ENCODE measurements around the gene EVX2. TPM values are rescaled to one million over a fixed set of nuclear protein-coding genes. Genes with fewer than 3 reads are reported as not detected.
A peak's percentile ranks its signal among the peaks of the same experiment; 100 is the strongest.

The EVX2 gene
- total RNA-seq, 1 donor from 2014 or later = not detected

DNA sequence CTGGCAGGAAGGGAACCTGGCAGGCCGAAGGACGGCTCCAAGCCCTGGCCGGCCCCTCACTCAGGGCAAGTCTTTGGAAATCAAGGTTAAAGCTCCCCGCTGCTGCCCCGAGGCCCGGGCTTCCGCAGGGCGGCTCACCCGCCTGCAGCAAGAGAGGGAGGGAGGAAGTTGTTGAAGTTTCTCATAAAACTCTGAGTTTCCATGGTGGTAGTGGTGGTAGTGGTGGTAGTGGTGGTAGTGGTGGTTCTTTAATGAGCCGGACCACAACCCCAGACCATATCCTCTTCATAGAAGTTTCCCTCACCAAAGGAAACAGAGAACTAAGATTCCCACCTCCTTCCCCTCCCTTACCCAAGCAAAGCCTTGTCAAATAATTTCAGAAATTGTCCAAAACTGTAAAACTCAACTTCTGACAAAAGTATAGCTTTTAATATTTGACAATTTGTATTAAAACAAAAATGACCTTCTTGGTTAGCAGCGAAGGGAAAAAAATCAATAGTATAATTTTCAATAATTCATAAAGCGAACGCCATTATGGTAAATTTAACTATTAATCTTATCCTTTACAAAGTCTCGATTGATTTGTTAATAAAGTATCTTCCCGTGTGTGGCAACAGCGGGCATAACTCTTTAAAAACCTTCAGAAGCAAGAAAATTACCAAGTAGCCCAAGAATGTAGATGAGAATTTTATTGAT, 31.3 kb upstream of the EVX2 start:
- peaks cover 100% of the 10 kb centered on the region for H3K27me3 ChIP-seq (ENCODE audit: low read depth)

DNA sequence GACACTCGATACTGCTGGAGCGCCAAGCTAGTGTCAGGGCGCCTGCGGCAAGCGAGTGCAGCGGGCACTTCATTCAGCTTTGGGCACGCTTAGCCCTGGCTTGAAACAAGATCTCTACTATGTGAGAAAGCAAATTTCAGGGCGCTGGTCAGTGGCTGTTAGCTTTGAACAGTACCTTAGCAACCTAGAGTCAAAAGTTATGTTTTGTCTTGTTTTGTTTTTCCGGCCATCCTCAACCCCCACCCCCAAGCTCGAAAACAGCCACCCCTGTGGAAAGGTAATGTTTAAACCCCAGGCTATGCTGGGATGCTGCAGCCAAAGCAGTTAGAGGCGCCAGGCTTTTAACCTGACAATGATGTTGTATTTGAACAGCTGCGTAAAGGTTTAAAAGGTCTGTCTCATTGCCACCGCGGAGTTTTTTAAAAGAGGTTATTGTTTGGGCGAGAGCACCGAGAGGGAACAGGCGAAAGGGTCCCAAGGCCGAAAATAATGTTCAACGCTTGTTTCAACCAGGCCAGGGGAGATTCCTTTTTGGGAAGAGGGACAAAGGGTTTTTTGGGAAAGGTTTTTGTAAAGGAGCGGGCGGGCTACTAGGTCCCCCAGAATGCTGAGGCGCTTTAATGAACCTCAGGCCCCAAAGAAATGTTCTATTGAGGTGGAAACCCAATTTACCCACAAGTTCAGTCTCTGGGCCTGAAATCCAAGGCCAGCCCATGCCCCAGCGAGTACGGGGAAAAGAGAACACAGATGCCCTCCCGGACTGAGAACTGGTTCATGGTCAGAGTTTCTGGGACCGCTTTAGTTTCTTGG, 30.6 kb upstream of the EVX2 start:
- peaks cover 100% of the 10 kb centered on the region for H3K27me3 ChIP-seq (ENCODE audit: low read depth)
- TF ChIP-seq, protein P1, sequence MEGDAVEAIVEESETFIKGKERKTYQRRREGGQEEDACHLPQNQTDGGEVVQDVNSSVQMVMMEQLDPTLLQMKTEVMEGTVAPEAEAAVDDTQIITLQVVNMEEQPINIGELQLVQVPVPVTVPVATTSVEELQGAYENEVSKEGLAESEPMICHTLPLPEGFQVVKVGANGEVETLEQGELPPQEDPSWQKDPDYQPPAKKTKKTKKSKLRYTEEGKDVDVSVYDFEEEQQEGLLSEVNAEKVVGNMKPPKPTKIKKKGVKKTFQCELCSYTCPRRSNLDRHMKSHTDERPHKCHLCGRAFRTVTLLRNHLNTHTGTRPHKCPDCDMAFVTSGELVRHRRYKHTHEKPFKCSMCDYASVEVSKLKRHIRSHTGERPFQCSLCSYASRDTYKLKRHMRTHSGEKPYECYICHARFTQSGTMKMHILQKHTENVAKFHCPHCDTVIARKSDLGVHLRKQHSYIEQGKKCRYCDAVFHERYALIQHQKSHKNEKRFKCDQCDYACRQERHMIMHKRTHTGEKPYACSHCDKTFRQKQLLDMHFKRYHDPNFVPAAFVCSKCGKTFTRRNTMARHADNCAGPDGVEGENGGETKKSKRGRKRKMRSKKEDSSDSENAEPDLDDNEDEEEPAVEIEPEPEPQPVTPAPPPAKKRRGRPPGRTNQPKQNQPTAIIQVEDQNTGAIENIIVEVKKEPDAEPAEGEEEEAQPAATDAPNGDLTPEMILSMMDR (IDR thresholded peaks at IDR 0.05; ENCODE audit: borderline replicate concordance) = no peak

More for the DNA sequence above, 31.3 kb upstream of the EVX2 start:
- Histone ChIP-seq H3K4me3 (no peak overlapping the region), H3K36me3 (no peaks in the 10 kb centered on the region), H3K9me3 (replicated peaks) (no peaks in the 10 kb centered on the region), H3K27ac (replicated peaks) (no peak overlapping the region), H3K4me1 (no peaks in the 10 kb centered on the region)
- DNase-seq = no peak
- TF ChIP-seq, protein P1 (IDR thresholded peaks at IDR 0.05; ENCODE audit: borderline replicate concordance) = no peak
- intact Hi-C loops (cut with micrococcal nuclease) = no loop called here

DNA sequence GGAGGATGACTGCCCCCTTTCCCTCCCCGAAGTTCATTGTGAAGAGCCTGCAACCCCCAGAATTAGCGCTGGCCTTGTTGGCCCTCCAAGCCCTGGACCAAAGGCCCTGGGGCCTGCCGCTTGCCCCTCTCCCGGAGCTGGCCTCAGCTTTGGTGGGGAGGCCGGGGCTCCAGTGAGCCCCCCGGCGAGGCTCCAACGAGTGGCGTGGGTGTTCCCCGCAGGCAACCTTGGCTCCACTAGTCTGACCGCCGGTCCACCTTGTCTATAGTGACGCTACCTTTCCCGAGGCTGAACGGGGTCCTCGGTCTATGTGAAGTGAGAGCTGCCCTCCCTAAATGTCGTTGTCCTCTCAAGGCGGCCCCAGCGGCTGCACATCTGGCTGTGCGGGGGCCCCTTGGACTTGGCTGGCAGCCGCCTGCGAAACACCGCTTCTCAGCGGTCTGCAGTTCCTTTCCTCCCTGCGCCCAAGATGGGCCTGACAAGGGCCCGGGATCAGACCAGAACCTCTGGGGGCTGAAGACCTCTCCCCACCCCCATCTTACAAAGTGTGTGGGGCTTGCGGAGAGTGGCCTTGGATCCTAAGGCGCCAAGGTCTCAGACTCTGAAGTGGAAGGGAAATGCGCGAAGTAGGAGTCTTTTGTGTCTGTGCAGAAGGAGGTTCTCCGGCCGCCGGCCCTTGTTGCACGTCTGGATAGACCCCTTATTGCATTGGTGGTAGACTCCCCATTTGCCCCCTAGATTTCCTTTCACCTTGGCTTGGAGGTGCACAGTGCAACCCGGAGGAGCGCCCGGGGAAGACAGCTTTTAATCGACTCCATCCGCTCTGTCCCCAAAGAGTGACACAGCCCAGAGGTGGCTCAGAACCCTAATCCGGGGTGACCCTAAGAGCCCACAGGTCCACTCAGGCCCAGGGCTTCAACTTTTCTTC, 28.9 kb upstream of the EVX2 start:
- no peaks in the 10 kb centered on the region for H3K9me3 ChIP-seq (replicated peaks)
- no peak overlapping the region for H3K27ac ChIP-seq (replicated peaks)
- peaks cover 17% of the 10 kb centered on the region for H3K4me1 ChIP-seq
- no peak overlapping the region for H3K4me3 ChIP-seq
- intact Hi-C loops (cut with micrococcal nuclease) = no loop called here
- no peak for DNase-seq
- H3K27me3 ChIP-seq (ENCODE audit: low read depth) = peaks cover 100% of the 10 kb centered on the region
- TF ChIP-seq, protein P1 (IDR thresholded peaks at IDR 0.05; ENCODE audit: borderline replicate concordance) = no peak
- H3K36me3 ChIP-seq = no peaks in the 10 kb centered on the region

More for the DNA sequence above, 30.6 kb upstream of the EVX2 start:
- Histone ChIP-seq H3K27ac (replicated peaks) (no peak overlapping the region), H3K4me1 (peaks cover under 1% of the 10 kb centered on the region), H3K36me3 (no peaks in the 10 kb centered on the region), H3K9me3 (replicated peaks) (no peaks in the 10 kb centered on the region), H3K4me3 (no peak overlapping the region)
- DNase-seq = no peak
- intact Hi-C loops (cut with micrococcal nuclease) = no loop called here

DNA sequence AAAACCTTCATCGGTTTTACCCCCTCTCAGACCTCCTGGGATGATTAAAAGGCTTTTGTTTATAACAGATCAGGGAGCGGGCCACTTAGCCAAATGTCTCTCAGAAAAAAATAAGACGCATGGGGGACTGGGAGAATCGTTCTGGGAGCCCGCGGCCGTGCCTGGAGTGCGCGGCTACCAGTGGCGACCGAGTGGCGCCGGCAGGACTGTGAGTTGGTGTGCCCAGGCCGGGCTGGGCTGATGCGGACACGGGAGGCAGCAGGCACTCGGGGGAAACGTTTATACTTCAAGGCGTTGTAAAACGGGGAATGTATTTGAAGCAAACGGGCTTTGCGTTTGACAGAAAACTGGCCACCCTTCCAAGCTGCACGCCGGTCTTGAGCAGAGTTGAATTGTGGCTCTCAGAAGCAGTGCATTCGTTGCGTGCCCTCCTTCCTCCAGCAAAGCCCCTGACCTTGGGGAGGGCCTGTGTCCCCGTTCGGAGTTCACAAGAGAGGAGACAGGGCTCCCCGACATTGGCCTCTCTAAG, 28.1 kb upstream of the EVX2 start:
- Histone ChIP-seq H3K27ac (replicated peaks) (no peak overlapping the region), H3K27me3 (ENCODE audit: low read depth) (peaks cover 99% of the 10 kb centered on the region), H3K36me3 (no peaks in the 10 kb centered on the region), H3K9me3 (replicated peaks) (no peaks in the 10 kb centered on the region), H3K4me3 (no peak overlapping the region), H3K4me1 (peaks cover 22% of the 10 kb centered on the region)
- no peak for DNase-seq
- intact Hi-C loops (cut with micrococcal nuclease) = no loop called here
- TF ChIP-seq, protein P1 (IDR thresholded peaks at IDR 0.05; ENCODE audit: borderline replicate concordance) = no peak

DNA sequence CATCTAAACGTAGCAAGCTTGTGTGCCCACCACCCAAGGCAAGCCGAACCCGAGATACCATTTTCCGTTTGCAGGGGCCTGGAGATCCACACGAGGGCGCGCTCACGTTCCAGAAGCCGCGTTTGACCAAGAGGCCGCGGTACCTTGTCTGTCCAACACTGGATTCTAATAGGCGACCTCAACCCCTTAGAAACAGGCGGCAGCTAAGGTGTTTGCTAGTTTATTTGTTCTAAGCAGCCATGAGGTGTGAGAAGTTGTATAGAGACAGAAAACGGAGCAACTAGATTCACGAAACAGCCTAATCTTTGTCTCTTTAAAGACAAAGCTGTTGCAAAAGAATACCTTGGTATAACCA, 27.5 kb upstream of the EVX2 start:
- H3K9me3 ChIP-seq (replicated peaks) = no peaks in the 10 kb centered on the region
- H3K4me3 ChIP-seq = no peak overlapping the region
- intact Hi-C loops (cut with micrococcal nuclease) = no loop called here
- no peak overlapping the region for H3K27ac ChIP-seq (replicated peaks)
- peaks cover 99% of the 10 kb centered on the region for H3K27me3 ChIP-seq (ENCODE audit: low read depth)
- H3K36me3 ChIP-seq = no peaks in the 10 kb centered on the region
- peaks cover 28% of the 10 kb centered on the region for H3K4me1 ChIP-seq
- TF ChIP-seq, protein P1 (IDR thresholded peaks at IDR 0.05; ENCODE audit: borderline replicate concordance) = peak; percentile 58
- DNase-seq = no peak

Measured in left ventricle myocardium inferior (tissue), 1 donor.